ENCODE results near the gene MXRA8. TPM values are rescaled to one million over a fixed set of nuclear protein-coding genes. Genes with fewer than 3 reads are reported as not detected.

Gene MXRA8
- total RNA-seq, 2 experiments from 2014 or later = 0.25 to 0.49 TPM

DNA sequence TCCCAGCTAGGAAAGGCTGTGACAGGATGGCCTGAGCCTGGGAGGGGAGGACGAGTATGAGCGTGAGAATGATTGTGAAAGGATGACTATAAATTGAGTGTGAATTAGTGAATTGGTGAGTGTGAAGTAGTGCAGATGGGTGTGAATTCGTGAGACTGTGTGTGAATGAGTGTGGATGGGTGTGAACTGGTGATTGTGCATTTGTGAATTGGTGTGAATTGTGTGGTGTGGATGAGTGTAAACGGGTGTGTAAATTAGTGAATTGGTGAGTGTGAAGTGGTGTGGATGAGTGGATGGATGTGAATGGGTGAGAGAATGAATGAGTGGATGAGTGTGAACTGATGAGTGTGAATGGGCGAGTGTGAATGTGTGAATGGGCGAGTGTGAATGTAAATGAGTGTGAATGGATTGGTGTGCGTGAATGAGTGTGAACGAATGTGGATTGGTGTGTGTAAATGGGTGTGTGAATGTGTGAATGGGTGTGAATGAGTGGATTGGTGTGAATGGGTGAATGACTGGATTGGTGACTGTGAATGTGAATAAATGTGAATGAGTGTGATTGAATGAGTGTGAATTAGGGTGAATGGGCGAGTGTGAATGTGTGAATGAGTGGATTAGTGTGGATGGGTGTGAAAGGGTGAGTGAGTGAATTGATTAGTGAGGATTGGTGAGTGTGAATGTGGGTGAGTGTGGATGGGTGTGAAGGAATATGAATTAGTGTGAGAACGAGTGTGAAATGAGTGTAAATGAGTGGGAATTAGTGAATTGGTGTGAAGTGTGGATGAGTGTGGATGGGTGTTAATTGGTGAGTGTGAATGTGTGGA is 7.7 kb upstream of the MXRA8 start:
- Mint-ChIP-seq H3K4me1 (peaks cover 7% of the 10 kb centered on the region), H3K36me3 (ENCODE audit: low read depth) (no peaks in the 10 kb centered on the region), H3K4me3 (no peak overlapping the region), H3K27ac (no peak overlapping the region), H3K27me3 (no peaks in the 10 kb centered on the region), H3K9me3 (ENCODE audit: low read depth) (no peaks in the 10 kb centered on the region)
- DNase-seq (no peak), ATAC-seq (no peak)
- ChIA-PET POLR2A (no interaction called here), CTCF (interaction anchor here (1.1 kb wide), 1 partner anchor 14 kb away, joined by 3 read pairs; no protein-coding TSS in a partner anchor)
- intact Hi-C loops (cut with DNase I, micrococcal nuclease) = no loop called here

DNA sequence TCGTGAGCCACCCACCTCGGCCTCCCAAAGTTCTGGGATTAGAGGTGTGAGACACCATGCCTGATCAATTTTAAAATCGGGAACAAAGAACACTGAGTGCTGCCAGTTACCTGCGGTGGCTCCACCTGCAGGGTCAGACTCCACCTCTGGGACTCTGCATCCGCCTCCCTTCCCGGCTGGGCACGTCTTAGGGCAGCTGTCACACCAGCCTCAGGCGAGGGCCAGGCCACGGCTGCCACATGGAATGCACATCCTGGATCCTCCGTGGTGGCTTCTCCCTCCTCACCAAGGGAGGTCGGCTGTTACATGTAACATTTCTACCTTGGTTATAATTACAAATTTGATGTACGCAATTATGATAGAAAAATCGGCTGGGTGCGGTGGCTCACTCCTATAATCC is 5.9 kb upstream of the MXRA8 start:
- CTCF ChIA-PET = interaction anchor here (2.4 kb wide), 1 partner anchor 8 kb away, joined by 11 read pairs; no protein-coding TSS in a partner anchor
- Mint-ChIP-seq H3K36me3 (ENCODE audit: low read depth) (no peaks in the 10 kb centered on the region), H3K9me3 (ENCODE audit: low read depth) (no peaks in the 10 kb centered on the region), H3K4me3 (no peak overlapping the region), H3K4me1 (peaks cover 4% of the 10 kb centered on the region), H3K27me3 (peaks cover 4% of the 10 kb centered on the region), H3K27ac (no peak overlapping the region)
- ATAC-seq (no peak), DNase-seq (no peak)
- intact Hi-C loops (cut with DNase I, micrococcal nuclease) = no loop called here
- POLR2A ChIA-PET = no interaction called here

DNA sequence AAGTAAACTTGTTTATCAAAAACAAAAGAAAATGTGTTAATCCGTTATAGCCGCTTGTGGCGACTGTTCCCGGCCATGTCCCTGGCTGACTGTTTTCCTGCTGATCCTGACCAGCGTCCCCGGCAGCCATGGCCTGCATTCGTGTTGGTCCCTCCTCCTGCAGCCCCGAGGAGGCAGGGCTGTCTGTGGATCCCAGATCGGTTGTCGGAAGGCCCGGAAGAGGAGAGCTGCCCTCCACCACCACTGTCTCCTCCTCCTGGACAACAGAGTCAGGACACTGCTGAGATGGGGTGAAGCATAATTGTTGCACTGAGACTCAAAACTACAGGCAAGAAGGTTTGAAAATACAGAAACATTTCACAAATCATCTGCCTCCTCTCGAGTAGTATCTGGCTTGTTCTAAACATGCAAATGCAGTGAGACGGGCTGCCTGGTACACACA is 3.6 kb upstream of the MXRA8 start:
- Mint-ChIP-seq H3K4me3 (no peak overlapping the region), H3K4me1 (peaks cover 10% of the 10 kb centered on the region), H3K36me3 (ENCODE audit: low read depth) (no peaks in the 10 kb centered on the region), H3K27me3 (peaks cover 7% of the 10 kb centered on the region), H3K9me3 (ENCODE audit: low read depth) (no peaks in the 10 kb centered on the region), H3K27ac (no peak overlapping the region)
- ChIA-PET CTCF (interaction anchor here (2.4 kb wide), 1 partner anchor 10 kb away, joined by 11 read pairs; no protein-coding TSS in a partner anchor), POLR2A (no interaction called here)
- no peak for DNase-seq
- intact Hi-C loops (cut with DNase I, micrococcal nuclease) = no loop called here
- no peak for ATAC-seq

DNA sequence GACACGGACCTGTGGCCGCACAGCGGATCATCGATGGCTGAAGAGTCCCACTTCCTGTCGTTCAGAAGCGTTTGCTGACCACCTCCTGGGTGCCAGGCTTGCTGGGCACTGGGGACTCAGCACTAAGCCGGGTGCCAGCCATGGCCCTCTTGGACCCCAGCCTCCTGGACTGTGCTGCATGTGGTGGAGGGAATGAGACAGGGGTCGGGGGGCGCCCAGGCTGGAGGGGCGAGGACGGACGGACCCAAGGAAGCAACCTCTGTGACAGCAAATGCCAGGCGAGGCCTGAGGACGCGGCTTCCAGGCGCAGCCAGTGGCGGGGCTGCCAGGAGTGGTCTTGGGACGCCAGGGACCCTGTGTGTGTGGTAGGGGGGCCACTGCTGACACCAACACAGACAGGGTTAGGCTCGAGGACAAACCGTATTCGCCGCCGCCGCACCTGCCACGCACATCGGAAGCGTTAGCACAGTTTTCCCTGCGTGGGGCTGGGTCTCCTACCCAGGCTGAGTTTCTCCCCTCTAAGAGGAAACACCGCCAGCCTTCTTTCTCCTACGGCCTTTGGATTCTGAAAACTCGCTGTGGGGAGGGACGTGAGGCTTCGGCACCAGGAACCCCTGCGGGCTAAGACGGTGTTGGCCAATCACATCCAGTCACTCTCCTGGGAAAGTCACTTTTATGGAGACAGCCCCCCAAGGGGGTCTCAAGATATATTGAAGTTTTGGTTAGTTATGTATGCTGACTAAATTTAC is 3.1 kb upstream of the MXRA8 start:
- no peaks in the 10 kb centered on the region for H3K36me3 Mint-ChIP-seq (ENCODE audit: low read depth)
- ATAC-seq (no peak), DNase-seq (no peak)
- H3K4me1 Mint-ChIP-seq = peaks cover 10% of the 10 kb centered on the region
- intact Hi-C loops (cut with DNase I, micrococcal nuclease) = no loop called here
- H3K9me3 Mint-ChIP-seq (ENCODE audit: low read depth) = no peaks in the 10 kb centered on the region
- peaks cover 7% of the 10 kb centered on the region for H3K27me3 Mint-ChIP-seq
- no peak overlapping the region for H3K27ac Mint-ChIP-seq
- no peak overlapping the region for H3K4me3 Mint-ChIP-seq
- CTCF ChIA-PET = no interaction called here
- POLR2A ChIA-PET = no interaction called here

DNA sequence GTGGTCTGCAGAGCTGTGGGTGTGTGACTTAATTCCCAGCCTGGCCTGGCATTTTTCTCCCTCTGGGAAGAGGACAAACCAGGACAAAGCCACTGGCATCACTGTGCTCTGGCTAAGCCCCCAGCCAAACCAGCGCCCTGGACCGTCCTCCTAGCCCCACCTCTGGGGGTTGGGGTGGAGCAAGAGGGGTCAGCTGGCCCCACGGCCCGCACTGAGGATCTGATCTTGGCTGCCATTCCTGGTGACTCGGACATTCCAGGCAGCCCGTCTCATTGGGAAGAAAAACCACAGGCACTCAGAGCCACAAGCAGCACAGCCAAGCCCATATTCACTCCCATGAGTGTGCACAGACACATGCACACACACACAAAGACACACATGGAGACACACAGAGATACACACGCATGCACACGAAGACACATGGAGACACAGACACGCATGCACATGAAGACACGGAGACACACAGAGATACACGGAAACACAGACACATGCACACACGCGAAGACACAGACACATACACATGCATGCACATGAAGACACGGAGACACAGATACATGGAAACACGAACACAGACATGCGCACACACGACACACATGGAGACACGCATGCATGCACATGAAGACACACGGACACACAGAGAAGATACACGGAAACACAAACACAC is 2.3 kb upstream of the MXRA8 start:
- H3K27ac Mint-ChIP-seq = no peak overlapping the region
- no peaks in the 10 kb centered on the region for H3K9me3 Mint-ChIP-seq (ENCODE audit: low read depth)
- peaks cover 7% of the 10 kb centered on the region for H3K27me3 Mint-ChIP-seq
- POLR2A ChIA-PET = no interaction called here
- CTCF ChIA-PET = no interaction called here
- ATAC-seq (no peak), DNase-seq (no peak)
- intact Hi-C loops (cut with DNase I, micrococcal nuclease) = no loop called here
- H3K4me1 Mint-ChIP-seq = peaks cover 10% of the 10 kb centered on the region
- no peaks in the 10 kb centered on the region for H3K36me3 Mint-ChIP-seq (ENCODE audit: low read depth)
- H3K4me3 Mint-ChIP-seq = no peak overlapping the region

DNA sequence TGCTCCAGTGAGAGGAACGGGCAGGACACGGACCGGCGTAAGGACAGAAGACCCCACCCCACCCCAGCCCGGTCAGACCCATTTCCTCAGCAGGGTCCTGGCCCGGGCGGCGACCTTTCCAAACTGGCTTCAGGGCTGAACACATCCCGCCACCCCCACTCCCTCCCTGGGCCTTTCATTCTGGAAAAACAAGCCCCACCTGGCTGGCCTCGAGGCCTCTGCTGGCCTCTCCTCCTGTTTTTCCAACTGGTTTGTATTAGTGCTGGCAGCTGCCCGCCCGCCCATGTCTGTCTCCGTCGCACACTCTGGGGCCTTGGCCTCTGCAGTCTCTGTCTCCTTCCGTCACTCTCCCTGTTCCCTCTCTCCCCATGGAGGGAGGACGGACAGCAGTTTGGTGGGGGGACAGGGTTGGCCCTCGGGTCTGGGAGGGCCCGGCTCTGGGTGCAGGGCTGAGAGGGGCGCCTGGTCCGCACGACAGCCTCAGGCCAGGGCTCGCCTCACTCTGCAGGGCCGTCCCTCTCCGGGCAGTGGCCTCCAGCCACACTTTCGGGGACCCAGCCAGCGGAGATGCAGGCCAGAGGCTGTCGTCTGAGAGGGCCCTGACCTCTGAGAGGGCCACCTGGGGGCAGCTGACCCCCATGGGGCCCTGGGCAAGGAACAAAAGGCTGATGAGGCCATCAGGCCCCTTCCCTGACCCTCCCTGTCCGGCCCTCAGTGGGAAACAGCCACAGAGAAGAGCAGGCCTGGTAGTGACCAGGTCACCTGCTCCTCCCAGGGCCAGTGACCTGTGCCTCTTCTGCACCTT is 1.5 kb upstream of the MXRA8 start:
- Mint-ChIP-seq H3K4me3 (no peak overlapping the region), H3K36me3 (ENCODE audit: low read depth) (no peaks in the 10 kb centered on the region), H3K27ac (no peak overlapping the region), H3K9me3 (ENCODE audit: low read depth) (no peaks in the 10 kb centered on the region), H3K4me1 (peaks cover 10% of the 10 kb centered on the region), H3K27me3 (peaks cover 7% of the 10 kb centered on the region)
- no peak for DNase-seq
- ChIA-PET CTCF (no interaction called here), POLR2A (no interaction called here)
- intact Hi-C loops (cut with DNase I, micrococcal nuclease) = no loop called here
- ATAC-seq = no peak

DNA sequence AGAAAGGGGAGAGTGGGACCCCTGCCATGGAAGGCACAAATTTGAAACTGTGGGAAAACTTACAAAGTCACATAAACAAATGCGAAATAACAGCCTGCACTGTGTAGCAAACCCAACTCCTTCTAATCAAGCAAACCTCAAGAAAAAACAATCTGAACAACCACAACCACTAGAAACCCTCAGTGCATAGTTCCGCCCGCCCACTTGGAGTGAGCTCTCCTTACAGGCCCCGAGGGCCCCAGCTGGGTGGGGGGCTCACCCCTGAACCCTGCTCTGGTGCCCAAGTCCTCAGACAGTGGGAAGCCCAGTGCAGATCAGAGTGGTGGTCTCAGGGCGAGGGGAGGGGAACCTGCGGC is 931 bp upstream of the MXRA8 start:
- peaks cover 10% of the 10 kb centered on the region for H3K4me1 Mint-ChIP-seq
- intact Hi-C loops (cut with DNase I, micrococcal nuclease) = no loop called here
- H3K27me3 Mint-ChIP-seq = peaks cover 8% of the 10 kb centered on the region
- H3K27ac Mint-ChIP-seq = no peak overlapping the region
- no peaks in the 10 kb centered on the region for H3K36me3 Mint-ChIP-seq (ENCODE audit: low read depth)
- no peaks in the 10 kb centered on the region for H3K9me3 Mint-ChIP-seq (ENCODE audit: low read depth)
- no peak overlapping the region for H3K4me3 Mint-ChIP-seq
- CTCF ChIA-PET = interaction anchor here (0.6 kb wide), 1 partner anchor 16 kb away, joined by 3 read pairs; the partner anchor contains the start of gene AURKAIP1
- no peak for DNase-seq
- ATAC-seq = no peak
- POLR2A ChIA-PET = interaction anchor here (0.5 kb wide), 1 partner anchor 37 kb away, joined by 3 read pairs; no protein-coding TSS in a partner anchor

DNA sequence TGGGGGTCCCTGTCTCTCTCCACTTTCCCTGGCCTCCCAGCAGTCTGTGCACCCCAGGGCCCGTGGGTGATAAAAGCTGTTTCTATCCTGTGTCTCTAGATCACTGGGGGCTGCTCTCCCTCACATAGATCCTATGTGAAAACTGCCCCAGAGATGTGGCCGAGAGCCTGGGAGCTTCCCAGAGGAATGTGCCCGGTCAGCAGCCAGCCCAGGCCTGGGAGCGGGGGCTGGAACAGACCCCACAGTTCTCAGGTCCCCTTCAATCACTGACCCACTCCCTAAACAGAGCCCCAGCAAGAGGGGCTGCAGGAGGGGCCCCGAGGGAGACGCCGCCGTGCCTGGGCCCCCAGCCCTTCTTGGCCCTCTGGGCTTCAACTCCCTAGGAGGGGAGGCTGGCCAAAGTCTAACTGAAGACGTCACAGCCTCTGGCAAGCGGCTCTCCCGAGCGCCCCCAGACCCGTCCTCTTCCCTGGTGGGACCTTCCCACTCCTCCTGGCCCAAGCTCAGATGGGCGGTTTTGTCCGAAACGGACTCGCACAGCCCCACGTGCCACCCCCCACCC is 403 bp downstream of the MXRA8 start:
- Mint-ChIP-seq H3K4me3 (no peak overlapping the region), H3K27me3 (peaks cover 10% of the 10 kb centered on the region), H3K27ac (no peak overlapping the region), H3K4me1 (peaks cover 12% of the 10 kb centered on the region), H3K36me3 (ENCODE audit: low read depth) (no peaks in the 10 kb centered on the region), H3K9me3 (ENCODE audit: low read depth) (no peaks in the 10 kb centered on the region)
- ChIA-PET CTCF (interaction anchor here (0.6 kb wide), 1 partner anchor 431 kb away, joined by 4 read pairs; no protein-coding TSS in a partner anchor), POLR2A (no interaction called here)
- intact Hi-C loops (cut with DNase I, micrococcal nuclease) = no loop called here
- no peak for ATAC-seq
- DNase-seq = no peak

DNA sequence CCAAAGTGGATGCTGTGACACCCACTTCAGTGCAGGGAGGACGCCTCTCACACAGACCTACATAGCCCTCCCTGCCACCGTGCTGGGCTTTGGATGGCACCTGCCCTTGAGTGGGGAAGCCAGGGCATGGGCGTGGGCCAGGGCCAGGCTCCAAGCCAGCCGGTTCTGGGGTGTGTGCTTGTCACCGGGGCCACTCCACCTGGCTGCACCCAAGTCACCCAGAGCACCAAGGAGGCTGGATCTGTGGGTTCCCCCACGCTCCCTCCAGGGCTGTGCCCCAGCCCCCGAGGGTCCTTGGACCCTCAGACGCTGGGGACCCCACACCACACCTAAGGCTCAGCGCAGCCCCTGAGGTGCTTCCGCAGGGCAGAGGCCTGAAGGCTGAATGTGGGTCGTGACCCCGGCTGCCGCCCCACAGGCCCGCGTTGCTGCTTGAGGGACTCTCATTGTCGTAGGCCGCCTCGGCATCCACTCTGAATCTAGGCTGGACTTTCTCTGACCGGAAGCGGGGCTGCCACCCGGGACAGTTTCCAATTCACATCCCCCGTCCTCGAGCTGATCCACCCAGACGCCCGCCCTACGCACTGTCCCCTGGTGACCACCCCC is 1.5 kb downstream of the MXRA8 start:
- DNase-seq = no peak
- ChIA-PET POLR2A (interaction anchor here (0.6 kb wide), 1 partner anchor 42 kb away, joined by 3 read pairs; the partner anchor contains the start of gene CCNL2), CTCF (no interaction called here)
- peaks cover 18% of the 10 kb centered on the region for H3K27me3 Mint-ChIP-seq
- H3K36me3 Mint-ChIP-seq (ENCODE audit: low read depth) = no peaks in the 10 kb centered on the region
- H3K4me1 Mint-ChIP-seq = peaks cover 15% of the 10 kb centered on the region
- no peak for ATAC-seq
- H3K9me3 Mint-ChIP-seq (ENCODE audit: low read depth) = no peaks in the 10 kb centered on the region
- no peak overlapping the region for H3K27ac Mint-ChIP-seq
- H3K4me3 Mint-ChIP-seq = no peak overlapping the region
- intact Hi-C loops (cut with DNase I, micrococcal nuclease) = no loop called here

DNA sequence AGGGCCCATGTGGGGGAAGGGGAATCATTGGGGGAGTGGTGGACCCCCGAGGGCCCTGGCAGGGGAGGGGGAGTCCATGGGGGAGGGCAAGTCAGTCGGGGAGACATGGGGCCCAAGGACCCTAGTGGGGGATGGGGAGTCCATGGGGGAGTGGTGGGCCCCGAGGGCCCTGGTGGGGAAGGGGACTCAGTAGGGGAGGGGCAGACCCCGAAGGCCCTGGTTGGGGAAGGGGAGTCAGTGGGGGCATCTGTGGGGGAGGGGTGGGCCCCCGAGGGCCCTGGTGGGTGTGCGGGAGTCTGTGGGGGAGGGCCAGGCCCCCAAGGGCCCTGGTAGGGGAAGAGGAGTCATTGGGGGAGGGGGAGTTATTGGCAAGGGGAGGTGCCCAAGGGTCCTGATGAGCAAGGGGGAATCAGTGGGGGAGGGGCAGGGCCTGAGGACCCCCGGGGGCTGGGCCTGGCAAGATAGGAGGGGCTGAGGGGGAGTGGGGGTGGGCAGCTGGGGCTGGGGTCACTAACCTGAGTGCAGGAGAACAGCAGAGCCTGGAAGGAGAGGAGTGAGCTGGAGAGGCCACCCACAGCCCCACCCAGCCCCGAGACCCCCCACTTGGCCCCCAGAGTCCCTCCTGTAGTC is 2.1 kb downstream of the MXRA8 start:
- no peaks in the 10 kb centered on the region for H3K9me3 Mint-ChIP-seq (ENCODE audit: low read depth)
- H3K4me3 Mint-ChIP-seq = no peak overlapping the region
- ATAC-seq = no peak

More for the DNA sequence above, 2.1 kb downstream of the MXRA8 start:
- no peak overlapping the region for H3K27ac Mint-ChIP-seq
- H3K27me3 Mint-ChIP-seq = peaks cover 18% of the 10 kb centered on the region
- H3K36me3 Mint-ChIP-seq (ENCODE audit: low read depth) = no peaks in the 10 kb centered on the region
- H3K4me1 Mint-ChIP-seq = peaks cover 15% of the 10 kb centered on the region
- ChIA-PET POLR2A (no interaction called here), CTCF (no interaction called here)
- intact Hi-C loops (cut with DNase I, micrococcal nuclease) = no loop called here
- no peak for DNase-seq

All from activated CD4-positive, alpha-beta T cell treated with anti-CD3 and anti-CD28 coated beads for 36 hours (primary cell).